Stimulated activated CD4-positive, alpha-beta T cell treated with anti-CD3 and anti-CD28 coated beads, TNF-alpha, amount 100 ng/mL, for 24 hours (primary cell): ENCODE results near the gene PRPSAP2.
"Not testable (repeated sequence)": the region's sequence is repeated elsewhere in the genome, so short reads cannot be mapped to it uniquely, and the experiment has no call there.

Experiments
- DNase-seq, 3 experiments: peaks; one replicate each; pipeline ENCODE4 v3.0.0-alpha.2; 2020; ENCODE audit warnings: low read depth in 3 of 3

The PRPSAP2 gene

GRCh38 chr17:18857864-18858566 is at the start of gene PRPSAP2:
TSS of gene PRPSAP2 (plus strand) at chr17:18858131. CDS start at chr17:18865834, 7,703 bp downstream.
- peak; percentile 88 to 94 (median 90) for DNase-seq

DNA sequence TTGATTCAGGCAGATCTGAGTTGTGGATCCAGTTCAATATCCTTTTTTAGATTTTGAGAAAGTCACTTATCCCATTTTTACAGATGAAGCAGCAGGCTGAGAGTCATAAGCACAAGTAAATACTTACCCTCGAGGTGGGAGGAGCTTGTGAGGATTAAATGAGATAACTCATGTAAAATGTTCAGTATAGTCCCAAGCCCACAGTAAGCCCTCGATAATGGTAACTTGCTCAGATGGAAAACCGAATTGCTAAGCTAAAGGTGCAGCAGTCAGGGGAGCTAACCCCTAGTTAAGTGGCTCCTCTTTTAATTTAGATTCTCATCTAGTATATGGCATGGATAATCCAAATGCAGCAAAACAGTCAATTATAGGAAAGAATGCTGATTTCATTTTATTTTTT is 42.0 kb upstream of the PRPSAP2 start:
- DNase-seq = not testable (repeated sequence)

DNA sequence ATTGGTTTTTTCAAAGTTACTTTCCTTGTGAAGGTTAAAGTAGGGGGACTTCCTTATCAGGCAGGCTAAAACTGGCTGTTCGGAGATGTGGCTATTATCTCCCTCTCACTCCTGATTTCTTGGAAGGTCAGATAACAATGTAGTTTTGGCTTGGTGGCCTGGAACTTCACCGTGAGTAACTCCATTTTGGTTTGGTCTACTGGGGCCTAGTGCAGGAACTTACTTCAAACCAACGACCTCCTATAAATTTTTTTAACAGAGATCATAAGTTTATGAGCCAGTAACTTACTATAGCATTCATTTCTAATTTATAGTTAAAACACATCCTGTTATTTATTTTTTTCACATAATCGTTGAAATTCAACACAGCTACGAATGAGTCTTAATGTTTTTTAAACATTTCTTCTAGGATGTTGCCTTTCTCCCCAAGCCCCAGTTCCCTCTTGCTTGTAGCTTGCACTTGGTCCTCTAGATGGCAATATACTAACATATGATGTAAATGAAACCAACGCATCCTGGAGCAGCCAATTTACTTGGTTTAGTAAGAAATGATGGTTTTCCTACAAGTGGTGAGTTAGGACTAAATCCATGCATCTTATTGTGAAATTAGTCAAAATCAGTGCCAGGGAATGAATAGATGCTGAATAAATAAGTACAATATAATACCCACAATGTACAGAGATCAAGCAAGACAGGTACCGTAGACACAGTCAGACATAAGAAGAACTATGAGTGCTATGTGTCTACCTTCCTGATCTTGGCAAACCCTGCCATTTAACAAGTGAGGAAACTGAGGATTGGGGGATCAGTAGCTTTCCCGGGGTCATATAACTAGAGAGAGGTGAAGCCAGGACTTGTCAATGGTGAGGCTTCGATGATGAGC is 41.2 kb upstream of the PRPSAP2 start:
- peak in 2 of 3 experiments; percentile 12 to 31 for DNase-seq

DNA sequence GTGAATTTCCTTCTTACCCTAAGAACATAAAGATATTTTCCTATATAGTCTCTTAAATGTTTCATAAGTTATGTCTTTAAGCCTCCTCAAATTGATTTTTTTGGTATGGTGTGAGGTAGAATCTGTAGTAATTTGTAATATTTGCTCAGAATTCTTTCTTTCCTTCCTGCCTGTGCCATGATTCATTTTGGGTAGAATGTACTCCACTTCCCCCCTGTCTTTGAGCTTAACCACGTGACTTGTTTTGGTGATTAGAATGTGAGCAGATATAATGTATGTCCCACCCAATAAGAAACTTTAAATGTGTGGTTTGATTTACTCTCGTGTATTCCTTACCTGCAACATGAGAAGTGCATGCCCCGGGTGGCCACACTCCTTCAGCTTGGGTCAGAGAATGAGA is 36.5 kb upstream of the PRPSAP2 start:
- DNase-seq = not testable (repeated sequence)

- not testable (repeated sequence) for DNase-seq
Observed at GRCh38 chr17:18827613-18828012, 30.3 kb upstream of the PRPSAP2 start.

GRCh38 chr17:18848501-18848900 is 9.4 kb upstream of the PRPSAP2 start:
- DNase-seq = no peak

- no peak for DNase-seq
Observed at GRCh38 chr17:18850679-18851078, 7.3 kb upstream of the PRPSAP2 start.

DNA sequence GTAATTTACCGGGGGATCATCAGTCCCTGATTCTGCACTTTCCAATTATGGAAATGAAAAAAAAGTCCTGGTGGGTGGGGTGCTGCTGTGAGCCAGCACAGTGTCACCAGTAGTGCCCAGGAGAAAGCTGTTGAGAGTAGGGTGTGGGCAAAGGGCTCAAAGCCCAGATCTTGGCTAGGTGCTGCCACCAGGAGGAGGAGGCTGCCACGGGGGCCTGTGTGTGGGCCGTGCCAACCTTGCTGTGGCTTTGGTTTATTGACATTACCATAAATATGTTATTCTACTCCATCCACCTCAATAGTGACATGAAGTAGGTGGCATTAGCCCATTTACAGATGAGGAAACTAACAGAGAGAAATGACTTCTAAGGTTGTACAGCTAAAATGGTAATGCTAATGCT is 6.7 kb upstream of the PRPSAP2 start:
- no peak for DNase-seq

DNA sequence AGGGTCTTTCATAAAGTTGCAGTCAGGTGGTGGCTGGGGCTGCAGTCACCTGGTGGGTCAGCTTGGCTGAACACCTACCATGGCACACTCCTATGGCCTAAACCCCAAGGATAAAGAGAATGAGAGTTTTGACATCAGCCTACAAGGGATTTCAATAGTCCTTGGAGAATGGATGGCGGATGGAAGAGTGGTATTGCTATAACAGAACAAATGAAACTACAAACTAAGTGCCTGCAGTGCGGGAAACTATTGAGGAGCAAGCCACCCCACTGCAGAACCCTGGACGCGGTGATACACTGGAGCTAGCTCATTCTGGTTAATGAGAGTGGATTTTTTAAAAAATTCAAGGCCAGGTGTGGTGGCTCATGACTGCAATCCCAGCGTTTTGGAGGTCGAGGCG is 3.0 kb upstream of the PRPSAP2 start:
- no peak for DNase-seq

- peak; percentile 67 to 87 (median 83) for DNase-seq
Observed at GRCh38 chr17:18855831-18856569, 1.9 kb upstream of the PRPSAP2 start.

DNA sequence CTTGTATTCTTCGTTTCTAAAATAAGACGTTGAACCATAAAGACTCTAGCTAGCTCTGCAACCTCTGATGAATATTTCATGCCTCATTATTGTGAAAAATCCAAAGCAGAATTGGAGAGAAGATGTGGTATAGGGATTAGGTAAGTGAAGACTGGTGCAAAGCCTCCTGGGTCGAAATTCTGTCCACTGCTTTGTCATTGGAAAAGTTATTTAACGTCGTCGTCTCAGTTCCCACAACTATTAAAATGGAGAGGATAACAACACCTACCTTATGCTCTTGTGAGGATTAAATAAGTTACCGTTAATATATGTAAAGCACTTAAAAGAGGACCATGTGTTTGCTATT is 1.4 kb upstream of the PRPSAP2 start:
- no peak for DNase-seq

DNA sequence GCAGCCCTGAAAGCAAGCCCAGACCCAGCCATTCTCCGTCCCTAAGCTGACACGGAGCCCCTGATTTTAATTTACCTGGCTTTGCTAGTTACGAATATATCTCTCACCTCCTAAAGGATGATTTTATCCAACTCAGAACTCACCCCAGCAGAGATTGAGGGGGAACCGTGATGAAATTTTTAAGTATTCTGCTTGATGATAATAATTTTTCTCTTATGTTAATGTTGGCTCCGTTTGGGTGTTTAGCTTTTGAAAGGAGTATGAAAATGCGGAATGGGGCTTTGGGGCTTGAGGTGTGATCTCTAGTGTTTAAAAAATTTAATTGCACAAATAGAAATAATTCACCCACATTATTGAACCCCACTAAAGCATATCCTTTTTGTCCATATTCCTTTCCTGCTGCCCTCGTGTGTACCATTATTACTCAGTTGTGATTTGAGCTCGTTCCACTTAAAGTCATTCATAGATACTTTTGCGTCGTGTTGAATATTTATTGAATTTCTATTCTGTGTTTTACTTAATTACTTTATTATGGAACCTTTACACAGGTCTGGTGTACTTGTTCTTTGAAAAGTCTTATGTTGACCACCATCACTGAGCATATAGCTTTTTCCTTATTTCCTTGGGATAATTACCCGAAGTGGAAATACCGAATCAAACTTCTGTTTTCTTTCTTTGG is 775 bp downstream of the PRPSAP2 start:
- no peak for DNase-seq

- DNase-seq = no peak
Observed at GRCh38 chr17:18859256-18859655, 1.3 kb downstream of the PRPSAP2 start.

- no peak for DNase-seq
Observed at GRCh38 chr17:18860161-18860972, 2.4 kb downstream of the PRPSAP2 start.

DNA sequence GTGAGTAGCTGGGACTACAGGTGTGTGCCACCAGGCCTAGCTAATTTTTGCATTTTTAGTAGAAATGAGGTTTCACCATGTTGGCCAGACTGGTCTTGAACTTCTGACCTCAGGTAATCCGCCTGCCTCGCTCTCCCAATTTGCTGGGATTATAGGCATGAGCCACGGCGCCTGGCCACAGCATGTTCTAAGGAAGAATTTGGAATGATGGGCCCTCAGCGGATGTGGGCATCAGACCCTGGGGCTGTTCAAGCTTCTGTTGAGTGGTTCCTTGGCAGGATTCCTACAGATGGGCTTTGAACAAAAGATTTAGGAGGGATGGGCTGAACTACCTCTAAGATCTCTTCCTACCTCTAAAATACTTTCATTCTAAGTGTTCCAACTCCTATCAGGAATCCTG is 4.1 kb downstream of the PRPSAP2 start:
- DNase-seq = no peak

DNA sequence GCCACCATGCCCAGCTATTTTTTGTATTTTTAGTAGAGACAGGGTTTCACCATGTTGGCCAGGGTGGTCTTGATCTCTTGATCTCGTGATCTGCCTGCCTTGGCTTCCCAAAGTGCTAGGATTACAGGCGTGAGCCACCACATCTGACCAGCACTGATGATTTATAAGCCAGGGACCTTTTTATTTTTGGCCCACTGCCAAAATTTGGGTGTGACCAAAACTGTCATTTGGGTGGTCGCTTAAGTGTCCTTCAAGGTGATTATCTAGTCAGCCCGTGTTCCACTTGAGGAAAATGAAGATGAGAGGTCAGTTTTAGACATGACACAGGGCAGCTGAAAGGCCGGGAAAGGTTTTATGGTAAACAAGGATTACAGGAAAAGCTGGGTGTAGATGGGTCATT is 7.1 kb downstream of the PRPSAP2 start:
- DNase-seq = not testable (repeated sequence)

GRCh38 chr17:18866866-18867813 is 9.2 kb downstream of the PRPSAP2 start:
- DNase-seq = no peak

DNA sequence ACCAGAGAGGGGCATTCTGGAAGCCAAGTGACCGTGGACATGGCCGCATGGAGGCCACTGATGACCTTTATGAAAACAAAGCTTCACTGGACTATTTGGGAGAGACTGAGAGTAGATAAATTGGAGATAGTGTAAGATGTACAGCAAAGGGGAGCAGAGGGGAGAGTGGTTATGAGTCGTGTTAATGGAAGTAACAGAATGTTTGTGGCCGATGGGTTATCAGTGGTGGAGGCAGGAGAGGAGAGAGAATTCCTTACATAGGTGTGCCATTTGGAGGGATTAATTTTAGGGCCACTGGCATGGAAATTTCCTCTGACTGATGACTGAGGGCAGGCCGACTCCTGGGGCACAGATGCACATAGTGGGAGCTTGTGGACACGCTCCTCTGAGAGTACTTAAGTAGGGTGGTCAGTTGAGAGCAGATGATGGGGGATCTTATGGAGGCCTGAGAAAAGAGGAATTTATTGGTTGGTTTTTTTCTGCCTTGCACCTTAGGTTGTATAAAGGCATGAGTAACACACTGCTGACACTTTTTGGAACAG is 19.2 kb downstream of the PRPSAP2 start:
- no peak for DNase-seq

GRCh38 chr17:18888766-18889290 is 30.9 kb downstream of the PRPSAP2 start:
- no peak for DNase-seq
